ENCODE measurements around the gene OPCML.

DNA sequence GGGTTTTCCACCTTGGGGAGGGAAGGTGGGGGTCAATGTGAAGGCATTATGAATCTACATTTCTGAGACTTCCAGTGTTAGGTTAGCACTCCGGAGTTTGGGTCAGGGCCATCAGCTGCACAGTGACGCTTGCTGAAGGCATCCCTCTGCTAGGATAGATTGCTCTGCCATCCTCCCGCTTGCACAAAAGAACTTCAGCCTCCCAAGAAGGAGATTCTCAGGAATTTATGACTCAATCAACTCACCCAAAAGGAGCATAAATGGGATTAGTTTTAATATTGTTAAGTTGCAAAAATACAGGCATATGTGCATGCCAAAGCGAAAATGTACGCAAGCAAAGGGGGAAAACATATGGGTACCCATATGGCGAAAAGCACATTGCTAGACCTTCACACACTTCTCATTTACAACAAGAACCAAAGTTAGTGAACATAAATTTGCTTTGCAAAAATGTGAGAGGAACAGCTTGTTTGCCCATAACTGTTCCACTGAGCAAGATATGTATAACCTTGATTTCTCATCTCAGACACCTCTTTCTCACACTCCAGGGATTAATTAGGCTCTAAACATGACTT lies 1013.0 kb downstream of the OPCML start:
- TF ChIP-seq POLR2A (IDR thresholded peaks at IDR 0.05) = no peak
- TF ChIP-seq, protein P1, sequence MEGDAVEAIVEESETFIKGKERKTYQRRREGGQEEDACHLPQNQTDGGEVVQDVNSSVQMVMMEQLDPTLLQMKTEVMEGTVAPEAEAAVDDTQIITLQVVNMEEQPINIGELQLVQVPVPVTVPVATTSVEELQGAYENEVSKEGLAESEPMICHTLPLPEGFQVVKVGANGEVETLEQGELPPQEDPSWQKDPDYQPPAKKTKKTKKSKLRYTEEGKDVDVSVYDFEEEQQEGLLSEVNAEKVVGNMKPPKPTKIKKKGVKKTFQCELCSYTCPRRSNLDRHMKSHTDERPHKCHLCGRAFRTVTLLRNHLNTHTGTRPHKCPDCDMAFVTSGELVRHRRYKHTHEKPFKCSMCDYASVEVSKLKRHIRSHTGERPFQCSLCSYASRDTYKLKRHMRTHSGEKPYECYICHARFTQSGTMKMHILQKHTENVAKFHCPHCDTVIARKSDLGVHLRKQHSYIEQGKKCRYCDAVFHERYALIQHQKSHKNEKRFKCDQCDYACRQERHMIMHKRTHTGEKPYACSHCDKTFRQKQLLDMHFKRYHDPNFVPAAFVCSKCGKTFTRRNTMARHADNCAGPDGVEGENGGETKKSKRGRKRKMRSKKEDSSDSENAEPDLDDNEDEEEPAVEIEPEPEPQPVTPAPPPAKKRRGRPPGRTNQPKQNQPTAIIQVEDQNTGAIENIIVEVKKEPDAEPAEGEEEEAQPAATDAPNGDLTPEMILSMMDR (IDR thresholded peaks at IDR 0.05) = no peak
